ENCODE results near the gene BRSK2.

DNA sequence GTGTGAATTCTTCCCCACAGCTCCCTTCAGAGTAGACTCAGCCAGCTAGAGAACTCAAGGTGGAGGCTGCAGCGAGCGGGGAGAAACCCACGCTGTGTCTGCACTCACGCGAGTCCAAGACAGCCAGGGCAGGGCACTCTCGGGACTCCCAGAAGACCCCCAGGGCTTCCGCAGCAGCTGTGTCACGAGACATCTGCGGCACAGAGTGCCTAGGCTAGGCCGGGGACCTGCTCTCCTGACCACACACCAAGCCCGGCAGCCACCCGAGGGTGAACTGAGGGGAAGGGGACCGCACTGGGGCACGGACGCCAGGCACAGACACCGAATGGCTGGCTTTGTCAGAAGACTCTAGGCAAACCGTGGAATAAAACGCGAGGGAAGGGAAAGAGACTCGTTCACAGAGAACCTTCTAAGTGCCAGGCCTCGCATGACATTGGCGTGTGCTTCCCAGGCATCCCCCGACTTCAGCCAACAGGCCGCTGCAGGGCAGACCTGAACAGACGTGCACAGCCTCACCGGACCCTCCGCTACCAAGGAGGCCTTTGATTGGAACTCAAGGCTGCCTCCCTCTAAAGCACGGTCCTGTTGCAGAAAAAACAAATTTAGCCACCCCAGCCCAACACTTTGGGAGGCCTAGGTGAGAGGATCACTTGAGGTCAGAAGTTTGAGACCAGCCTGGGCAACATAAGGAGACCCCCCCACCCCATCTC is 115.0 kb downstream of the BRSK2 start:
- TF ChIP-seq, protein P1, sequence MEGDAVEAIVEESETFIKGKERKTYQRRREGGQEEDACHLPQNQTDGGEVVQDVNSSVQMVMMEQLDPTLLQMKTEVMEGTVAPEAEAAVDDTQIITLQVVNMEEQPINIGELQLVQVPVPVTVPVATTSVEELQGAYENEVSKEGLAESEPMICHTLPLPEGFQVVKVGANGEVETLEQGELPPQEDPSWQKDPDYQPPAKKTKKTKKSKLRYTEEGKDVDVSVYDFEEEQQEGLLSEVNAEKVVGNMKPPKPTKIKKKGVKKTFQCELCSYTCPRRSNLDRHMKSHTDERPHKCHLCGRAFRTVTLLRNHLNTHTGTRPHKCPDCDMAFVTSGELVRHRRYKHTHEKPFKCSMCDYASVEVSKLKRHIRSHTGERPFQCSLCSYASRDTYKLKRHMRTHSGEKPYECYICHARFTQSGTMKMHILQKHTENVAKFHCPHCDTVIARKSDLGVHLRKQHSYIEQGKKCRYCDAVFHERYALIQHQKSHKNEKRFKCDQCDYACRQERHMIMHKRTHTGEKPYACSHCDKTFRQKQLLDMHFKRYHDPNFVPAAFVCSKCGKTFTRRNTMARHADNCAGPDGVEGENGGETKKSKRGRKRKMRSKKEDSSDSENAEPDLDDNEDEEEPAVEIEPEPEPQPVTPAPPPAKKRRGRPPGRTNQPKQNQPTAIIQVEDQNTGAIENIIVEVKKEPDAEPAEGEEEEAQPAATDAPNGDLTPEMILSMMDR (conservative IDR thresholded peaks at IDR 0.05; ENCODE audit: low read depth, low read length), result no peak
- no peak for TF ChIP-seq MXI1 (IDR thresholded peaks at IDR 0.05; ENCODE audit: borderline replicate concordance, low read depth, low read length)
- TF ChIP-seq NFE2L2 (IDR thresholded peaks at IDR 0.05; ENCODE audit: low read depth, low read length), result no peak
- no peak for TF ChIP-seq CHD1 (IDR thresholded peaks at IDR 0.05; ENCODE audit: low read depth, low read length)
- TF ChIP-seq POLR2A (IDR thresholded peaks at IDR 0.05; ENCODE audit: low read depth, low read length), result no peak
- TF ChIP-seq MAFK (IDR thresholded peaks at IDR 0.05; ENCODE audit: low read depth, low read length), result no peak
- no peak for TF ChIP-seq BHLHE40 (IDR thresholded peaks at IDR 0.05; ENCODE audit: low read depth, low read length)
- TF ChIP-seq RCOR1 (IDR thresholded peaks at IDR 0.05; ENCODE audit: insufficient replicate concordance, low read length), result no peak
- no peak for TF ChIP-seq FOS (IDR thresholded peaks at IDR 0.05; ENCODE audit: low read depth, low read length)
- no peak for TF ChIP-seq RAD21 (IDR thresholded peaks at IDR 0.05; ENCODE audit: low read length)
- TF ChIP-seq MAZ (IDR thresholded peaks at IDR 0.05; ENCODE audit: borderline replicate concordance, low read depth, low read length), result no peak
- TF ChIP-seq RFX5 (IDR thresholded peaks at IDR 0.05; ENCODE audit: low read depth, low read length), result no peak
- TF ChIP-seq SMC3 (IDR thresholded peaks at IDR 0.05; ENCODE audit: low read depth, low read length), result no peak

All from IMR-90 (cell line).